Measurements from ENCODE around the gene OR5H1. TPM values are rescaled to one million over a fixed set of nuclear protein-coding genes. Genes with fewer than 3 reads are reported as not detected.
A peak's percentile ranks its signal among the peaks of the same experiment; 100 is the strongest.

The OR5H1 gene
- polyA plus RNA-seq, 1 of the 3 experiments (the other 2 are of a cell fraction): not detected

GRCh38 chr3:98172621-98173020 is 42.1 kb downstream of the OR5H1 start:
- DNase-seq: no peak
- Histone ChIP-seq H3K9me3 (no peaks in the 10 kb centered on the region), H3K79me2 (ENCODE audit: insufficient read depth) (no peaks in the 10 kb centered on the region), H3K9ac (no peak overlapping the region), H3K36me3 (replicated peaks in 1 of 2; ENCODE audit: control insufficient read depth in 1 of 2, insufficient read depth in 2 of 2, low read length in 1 of 2) (no peaks in the 10 kb centered on the region), H3K4me2 (no peak overlapping the region), H4K20me1 (ENCODE audit: insufficient read depth) (no peaks in the 10 kb centered on the region), H2AFZ (ENCODE audit: low read depth) (peak overlapping the region; percentile 49; the same call in 1 of the 2 replicates), H3K4me1 (ENCODE audit: control insufficient read depth in 1 of 2, insufficient read depth in 2 of 2, low read depth in 1 of 2, low read length in 1 of 2) (no peaks in the 10 kb centered on the region), H3F3A (replicated peaks; ENCODE audit: insufficient read depth) (no peaks in the 10 kb centered on the region), H3K27me3 (ENCODE audit: insufficient read depth) (no peaks in the 10 kb centered on the region), H3K27ac (ENCODE audit: low read depth in 2 of 2, low read length in 1 of 2) (no peak overlapping the region), H3K9me2 (no peaks in the 10 kb centered on the region), H3K4me3 (ENCODE audit: low read depth in 2 of 2, low read length in 1 of 2) (no peak overlapping the region)
- WGBS (ENCODE audit: low lambda C conversion rate): 6% methylated on average over 7 of the region's 7 CpGs
- ChIA-PET CTCF (interaction anchor here (0.7 to 1.0 kb wide), 2 partner anchors 10 to 16 kb away, joined by 3 read pairs; no protein-coding TSS in a partner anchor), POLR2A (no interaction called here)
- no peak for TF ChIP-seq IRF3 (IDR thresholded peaks at IDR 0.05; ENCODE audit: low read depth, low read length)
- TF ChIP-seq, protein P1, sequence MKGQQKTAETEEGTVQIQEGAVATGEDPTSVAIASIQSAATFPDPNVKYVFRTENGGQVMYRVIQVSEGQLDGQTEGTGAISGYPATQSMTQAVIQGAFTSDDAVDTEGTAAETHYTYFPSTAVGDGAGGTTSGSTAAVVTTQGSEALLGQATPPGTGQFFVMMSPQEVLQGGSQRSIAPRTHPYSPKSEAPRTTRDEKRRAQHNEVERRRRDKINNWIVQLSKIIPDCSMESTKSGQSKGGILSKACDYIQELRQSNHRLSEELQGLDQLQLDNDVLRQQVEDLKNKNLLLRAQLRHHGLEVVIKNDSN (IDR thresholded peaks at IDR 0.05; ENCODE audit: borderline replicate concordance, low read depth): peak; percentile 33; the same call in 1 of the 2 replicates

DNA sequence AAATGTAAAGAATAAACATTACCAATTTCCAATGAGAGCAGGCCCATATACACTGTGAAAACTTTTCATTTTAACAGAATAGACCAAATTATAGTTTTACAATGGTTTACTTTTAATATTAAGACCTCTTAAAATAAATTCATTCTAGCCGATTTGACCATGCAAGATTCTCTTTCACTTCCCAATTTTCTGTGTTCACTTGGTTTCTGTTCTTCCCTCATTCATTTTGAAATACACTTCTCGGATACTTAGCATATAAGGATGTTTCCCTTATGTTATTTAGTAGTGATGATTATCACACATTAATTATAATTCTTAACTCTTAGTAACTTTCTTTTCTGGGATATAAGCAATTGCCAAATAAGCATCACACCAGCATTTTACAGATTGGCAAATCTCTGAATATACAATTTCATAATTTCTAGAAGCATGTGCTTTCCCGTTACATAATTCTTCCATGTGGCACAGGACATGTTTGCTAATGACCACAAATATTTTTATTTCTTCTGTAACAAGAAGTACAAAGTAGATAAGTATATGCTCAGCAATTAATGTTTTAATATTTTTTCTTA is 49.9 kb downstream of the OR5H1 start:
- Histone ChIP-seq H3K4me3 (ENCODE audit: low read depth in 2 of 2, low read length in 1 of 2) (no peak overlapping the region), H3K79me2 (ENCODE audit: insufficient read depth) (no peaks in the 10 kb centered on the region), H3K4me1 (ENCODE audit: control insufficient read depth in 1 of 2, insufficient read depth in 2 of 2, low read depth in 1 of 2, low read length in 1 of 2) (no peaks in the 10 kb centered on the region), H3K36me3 (replicated peaks in 1 of 2; ENCODE audit: control insufficient read depth in 1 of 2, insufficient read depth in 2 of 2, low read length in 1 of 2) (no peaks in the 10 kb centered on the region), H2AFZ (ENCODE audit: low read depth) (no peak overlapping the region), H3K9me2 (no peaks in the 10 kb centered on the region), H3K4me2 (no peak overlapping the region), H3F3A (replicated peaks; ENCODE audit: insufficient read depth) (no peaks in the 10 kb centered on the region), H3K27me3 (ENCODE audit: insufficient read depth) (no peaks in the 10 kb centered on the region; the same call in 1 of the 2 replicates), H3K9me3 (no peaks in the 10 kb centered on the region), H3K9ac (no peak overlapping the region), H4K20me1 (ENCODE audit: insufficient read depth) (no peaks in the 10 kb centered on the region), H3K27ac (ENCODE audit: low read depth in 2 of 2, low read length in 1 of 2) (no peak overlapping the region)
- WGBS (ENCODE audit: low lambda C conversion rate): 2% methylated on average over 3 of the region's 3 CpGs
- ChIA-PET CTCF (no interaction called here), POLR2A (no interaction called here)
- DNase-seq: no peak
- TF ChIP-seq NRF1 (IDR thresholded peaks at IDR 0.05; ENCODE audit: low read depth, low read length) (no peak), POLR2AphosphoS5 (IDR thresholded peaks at IDR 0.05; ENCODE audit: low read depth, low read length) (no peak), RXRA (IDR thresholded peaks at IDR 0.05; ENCODE audit: borderline replicate concordance, low read depth) (no peak), FOXJ3 (CRISPR knock-in tag; IDR thresholded peaks at IDR 0.05) (no peak), FOXM1 (IDR thresholded peaks at IDR 0.05; ENCODE audit: low read depth) (no peak), MEF2A (IDR thresholded peaks at IDR 0.05; ENCODE audit: borderline replicate concordance, low read depth) (no peak), JUND (IDR thresholded peaks at IDR 0.05) (no peak), RCOR1 (IDR thresholded peaks at IDR 0.05; ENCODE audit: low read length) (no peak), GABPA (IDR thresholded peaks at IDR 0.05; ENCODE audit: low read depth) (no peak), NFIC (IDR thresholded peaks at IDR 0.05; ENCODE audit: borderline replicate concordance) (no peak), SMC3 (IDR thresholded peaks at IDR 0.05; ENCODE audit: low read depth, low read length) (no peak), MAX (IDR thresholded peaks at IDR 0.05; ENCODE audit: low read depth) (no peak), CHD2 (IDR thresholded peaks at IDR 0.05; ENCODE audit: low read length, partially characterized antibody) (no peak), ELF1 (IDR thresholded peaks at IDR 0.05) (no peak), RFX5 (IDR thresholded peaks at IDR 0.05; ENCODE audit: low read length) (no peak)
- TF ChIP-seq, protein P2, sequence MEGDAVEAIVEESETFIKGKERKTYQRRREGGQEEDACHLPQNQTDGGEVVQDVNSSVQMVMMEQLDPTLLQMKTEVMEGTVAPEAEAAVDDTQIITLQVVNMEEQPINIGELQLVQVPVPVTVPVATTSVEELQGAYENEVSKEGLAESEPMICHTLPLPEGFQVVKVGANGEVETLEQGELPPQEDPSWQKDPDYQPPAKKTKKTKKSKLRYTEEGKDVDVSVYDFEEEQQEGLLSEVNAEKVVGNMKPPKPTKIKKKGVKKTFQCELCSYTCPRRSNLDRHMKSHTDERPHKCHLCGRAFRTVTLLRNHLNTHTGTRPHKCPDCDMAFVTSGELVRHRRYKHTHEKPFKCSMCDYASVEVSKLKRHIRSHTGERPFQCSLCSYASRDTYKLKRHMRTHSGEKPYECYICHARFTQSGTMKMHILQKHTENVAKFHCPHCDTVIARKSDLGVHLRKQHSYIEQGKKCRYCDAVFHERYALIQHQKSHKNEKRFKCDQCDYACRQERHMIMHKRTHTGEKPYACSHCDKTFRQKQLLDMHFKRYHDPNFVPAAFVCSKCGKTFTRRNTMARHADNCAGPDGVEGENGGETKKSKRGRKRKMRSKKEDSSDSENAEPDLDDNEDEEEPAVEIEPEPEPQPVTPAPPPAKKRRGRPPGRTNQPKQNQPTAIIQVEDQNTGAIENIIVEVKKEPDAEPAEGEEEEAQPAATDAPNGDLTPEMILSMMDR (IDR thresholded peaks at IDR 0.05): no peak
- TF ChIP-seq, protein P3, sequence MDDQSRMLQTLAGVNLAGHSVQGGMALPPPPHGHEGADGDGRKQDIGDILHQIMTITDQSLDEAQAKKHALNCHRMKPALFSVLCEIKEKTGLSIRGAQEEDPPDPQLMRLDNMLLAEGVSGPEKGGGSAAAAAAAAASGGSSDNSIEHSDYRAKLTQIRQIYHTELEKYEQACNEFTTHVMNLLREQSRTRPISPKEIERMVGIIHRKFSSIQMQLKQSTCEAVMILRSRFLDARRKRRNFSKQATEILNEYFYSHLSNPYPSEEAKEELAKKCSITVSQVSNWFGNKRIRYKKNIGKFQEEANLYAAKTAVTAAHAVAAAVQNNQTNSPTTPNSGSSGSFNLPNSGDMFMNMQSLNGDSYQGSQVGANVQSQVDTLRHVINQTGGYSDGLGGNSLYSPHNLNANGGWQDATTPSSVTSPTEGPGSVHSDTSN (IDR thresholded peaks at IDR 0.05): no peak

Data from SK-N-SH (cell line).